HG03097 (cell line): ENCODE data around the gene AGK.

Source experiments
- ATAC-seq: cut with Tn5 transposase; IDR thresholded peaks from one replicate; pipeline ENCODE4 v1.9.1; 2021; ENCODE audit not compliant: unreplicated experiment, low FRiP score

Gene AGK

DNA sequence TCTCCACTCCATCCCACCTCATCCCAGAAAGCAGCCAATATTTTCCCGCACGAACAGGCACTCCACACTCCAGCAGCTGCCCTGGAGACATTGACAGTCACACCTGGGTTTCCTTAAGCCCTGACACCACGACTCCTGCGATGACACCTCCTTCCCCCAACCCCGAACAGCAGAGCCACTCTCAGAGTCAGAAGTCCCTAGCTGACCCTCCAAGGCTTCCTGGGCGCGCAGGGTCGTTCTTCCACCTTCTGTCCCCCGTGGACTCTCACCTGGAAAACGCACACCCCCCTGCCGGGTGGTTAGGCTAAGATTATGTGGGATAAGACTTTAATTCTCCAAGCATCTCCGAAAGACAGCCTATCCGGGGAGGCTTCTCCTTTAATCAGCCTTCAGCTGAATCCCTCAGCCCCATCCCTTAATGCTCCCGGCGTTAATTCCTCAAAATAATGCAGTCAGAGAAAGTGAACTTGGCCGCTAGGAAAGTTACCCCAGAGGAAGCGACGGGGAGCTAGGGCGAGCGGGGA lies 149.7 kb downstream of the AGK start:
- ATAC-seq, result no peak

DNA sequence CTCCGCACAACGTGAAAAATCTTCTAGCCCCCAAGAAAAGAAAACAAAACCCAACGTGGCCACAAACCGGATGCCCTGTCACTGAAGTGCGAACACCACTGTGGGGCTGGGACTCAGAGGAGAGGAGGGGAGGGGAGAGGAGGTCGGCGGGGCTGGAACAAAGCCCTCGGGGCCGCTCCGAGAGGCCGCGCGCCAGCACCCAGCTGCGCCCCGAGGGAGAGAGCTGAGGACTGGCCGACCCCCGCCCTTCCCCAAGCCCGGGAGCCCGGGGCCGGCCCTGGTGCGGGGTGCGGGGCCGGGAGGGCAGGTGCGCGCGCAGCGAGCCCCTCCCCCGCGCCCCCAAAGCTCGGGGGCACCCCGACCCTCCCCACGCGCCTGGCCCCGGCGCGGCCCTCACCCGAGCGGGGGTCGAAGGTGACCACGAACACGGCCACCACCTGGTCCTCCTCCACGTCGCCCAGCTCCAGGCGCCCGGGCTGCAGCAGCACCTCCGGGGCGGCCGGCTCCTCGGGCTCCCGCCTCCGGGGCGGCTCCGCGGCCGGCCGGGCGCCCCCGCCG lies 150.4 kb downstream of the AGK start:
- ATAC-seq, result peak; percentile 82

DNA sequence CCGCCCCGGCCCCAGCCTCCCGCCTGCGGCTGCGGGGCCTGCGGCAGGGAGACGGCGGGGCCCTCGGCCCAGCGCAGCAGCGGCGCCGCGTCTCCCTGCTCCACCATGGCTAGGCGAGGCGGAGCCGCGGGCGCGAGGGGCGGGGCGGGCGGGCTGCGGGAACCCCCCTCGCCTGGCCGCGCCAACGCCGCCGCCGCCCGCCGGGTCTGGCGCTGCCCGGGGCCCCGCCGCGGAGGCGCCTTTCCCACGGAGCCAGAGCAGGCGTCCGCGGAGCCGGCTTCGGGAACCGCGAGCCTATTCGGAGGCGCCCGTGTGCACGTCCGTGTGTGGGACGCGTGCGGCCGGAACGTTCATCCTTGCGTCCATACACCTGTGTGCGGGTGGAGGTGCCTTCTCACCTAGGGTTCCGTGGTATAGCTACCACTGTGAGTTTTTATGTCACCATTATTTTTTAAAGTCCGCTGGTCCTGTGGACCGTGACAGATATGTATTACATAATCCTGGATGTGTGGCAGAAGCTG lies 150.9 kb downstream of the AGK start, which contains the start of gene DENND11:
DENND11 (minus strand) TSS at position 120 of the 521 bp plus-strand sequence; CDS start at position 107, 13 bp downstream.
- peak; percentile 66 for ATAC-seq

DNA sequence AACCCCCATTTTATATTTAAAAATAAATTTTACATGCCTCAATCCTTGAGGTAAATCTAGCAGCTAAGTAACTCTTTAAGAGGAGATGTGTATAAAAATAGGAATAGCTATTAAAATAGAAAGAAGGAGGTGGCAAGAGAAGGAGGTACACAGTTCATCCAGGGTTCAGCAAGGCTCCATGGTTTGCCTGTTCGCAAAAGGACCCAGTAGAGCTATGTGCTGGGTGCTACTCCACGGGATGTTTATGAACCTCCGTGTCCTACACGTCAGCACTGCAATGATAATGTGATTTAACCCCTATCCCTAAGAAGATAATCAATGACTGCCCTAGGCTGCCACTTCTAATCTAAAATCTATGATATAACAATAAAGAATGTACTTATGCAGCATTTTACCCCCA lies 151.7 kb downstream of the AGK start:
- no peak for ATAC-seq

DNA sequence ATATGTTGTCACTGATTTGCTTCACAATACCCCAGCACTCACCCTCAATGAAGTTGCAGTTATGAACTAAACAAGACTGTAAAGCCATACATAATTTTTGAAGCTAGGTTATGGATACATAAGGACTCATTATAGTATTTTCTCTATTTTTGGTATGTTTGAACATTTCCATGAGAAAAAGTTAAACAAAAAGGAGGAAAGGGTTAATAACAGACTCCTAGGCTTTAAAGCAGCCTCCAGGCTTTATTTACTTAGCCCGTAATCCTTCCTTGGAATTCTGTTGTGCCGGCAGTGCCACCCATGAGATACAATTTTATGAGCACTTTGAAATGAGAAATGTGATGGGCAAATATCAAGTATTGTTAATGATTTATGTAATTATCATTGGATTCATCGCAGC lies 152.9 kb downstream of the AGK start:
- no peak for ATAC-seq

DNA sequence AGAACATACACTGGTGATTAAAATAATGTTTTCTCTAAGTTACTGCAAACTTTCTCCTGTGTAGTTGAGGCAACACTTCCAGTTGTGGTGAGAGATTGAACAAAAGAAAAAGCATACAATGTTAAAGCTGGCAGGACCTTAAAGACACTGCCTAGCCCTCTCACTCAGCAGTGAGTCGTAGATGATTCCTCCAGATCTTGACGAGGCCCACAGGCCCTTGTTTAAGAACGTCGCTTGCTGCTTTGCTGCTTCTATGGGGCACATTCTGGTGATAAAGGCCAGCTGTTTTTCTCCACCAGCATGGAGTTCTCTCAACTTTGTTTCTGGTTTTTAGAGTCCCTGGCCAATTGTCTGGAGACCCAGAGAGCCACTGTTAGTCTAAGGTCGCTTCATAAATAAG lies 153.5 kb downstream of the AGK start:
- no peak for ATAC-seq
